B cell (primary cell): ENCODE data around the gene DNASE2. TPM values are rescaled to one million over a fixed set of nuclear protein-coding genes. Genes with fewer than 3 reads are reported as not detected.

Experiments
- ATAC-seq: fragments of 200-7000 bp; cut with Tn5 transposase; one replicate; pipeline ENCODE4 v1.10.0; 2021; ENCODE audit warnings: low read depth, mild to moderate bottlenecking, moderate number of reproducible peaks, moderate library complexity
- CTCF ChIA-PET: fragments of 350-600 bp; sonication (Branson Sonifier 250); formaldehyde crosslinking; loops from one replicate; lab custom pipeline; 2021; ENCODE audit warnings: antibody characterized with exemption, inconsistent platforms; lab: Charles Lee
- POLR2A ChIA-PET: fragments of 350-600 bp; sonication (Branson Sonifier 250); formaldehyde crosslinking; loops from one replicate; lab custom pipeline; 2021; ENCODE audit warnings: antibody characterized with exemption; lab: Charles Lee
- DNase-seq: peaks from one replicate; pipeline ENCODE4 v3.0.0; 2013
- H2AFZ ChIP-seq: 2 replicates; pipeline ENCODE4 v1.6.1; 2012; ENCODE audit warnings: mild to moderate bottlenecking, low read depth, low read length; ENCODE audit not compliant: insufficient read depth, poor library complexity, severe bottlenecking
- H3K27ac ChIP-seq, 2 donors: 1 replicate in 1 of 2; 2 replicates in 1 of 2; pipeline ENCODE4 v1.5.1; 2012 to 2013; ENCODE audit warnings: low read length in 2 of 2, mild to moderate bottlenecking in 2 of 2, moderate library complexity in 1 of 2
- H3K27me3 ChIP-seq, 4 experiments: fragments of 200-600 bp in 1 of 4; sonication (generic) in 1 of 4; replicated peaks in 1 of 4; 1 replicate in 2 of 4; 2 replicates in 2 of 4; pipeline versions ENCODE4 v1.6.1 to v1.7.0; 2013 to 2016; ENCODE audit warnings: low read length in 3 of 4, mild to moderate bottlenecking in 2 of 4, mixed read lengths in 1 of 4, moderate library complexity in 1 of 4; ENCODE audit not compliant: insufficient read depth in 4 of 4, control insufficient read depth in 3 of 4; ENCODE audit errors: control extremely low read depth in 1 of 4
- H3K36me3 ChIP-seq, 2 experiments: replicated peaks in 1 of 2; 1 replicate in 1 of 2; 2 replicates in 1 of 2; pipeline versions ENCODE4 v1.6.1 to v1.7.1; 2013; ENCODE audit warnings: low read length in 1 of 2; ENCODE audit not compliant: insufficient read depth in 2 of 2, control insufficient read depth in 1 of 2; ENCODE audit errors: control extremely low read depth in 1 of 2, extremely low read depth in 1 of 2
- H3K4me1 ChIP-seq, 2 donors: fragments of 200-600 bp in 1 of 2; sonication (generic) in 1 of 2; 1 replicate in 1 of 2; 2 replicates in 1 of 2; pipeline versions ENCODE4 v1.5.1 to v1.6.1; 2013 to 2017; ENCODE audit warnings: low read length in 2 of 2; ENCODE audit not compliant: control insufficient read depth in 2 of 2, insufficient read depth in 2 of 2
- H3K4me2 ChIP-seq: replicated peaks from 2 replicates; pipeline ENCODE3; 2012; ENCODE audit warnings: mild to moderate bottlenecking, low read depth, low read length; ENCODE audit not compliant: poor library complexity, severe bottlenecking
- H3K4me3 ChIP-seq, 5 experiments: fragments of 200-600 bp in 1 of 5; sonication (generic) in 1 of 5; 1 replicate in 3 of 5; 2 replicates in 2 of 5; pipeline versions ENCODE4 v1.5.1 to v1.7.0; 2011 to 2016; ENCODE audit warnings: low read length in 4 of 5, mild to moderate bottlenecking in 4 of 5, low read depth in 2 of 5, control low read depth in 1 of 5, moderate library complexity in 1 of 5; ENCODE audit not compliant: insufficient read depth in 1 of 5; ENCODE audit errors: control extremely low read depth in 1 of 5, extremely low read depth in 1 of 5
- H3K79me2 ChIP-seq: fragments of 200-600 bp; sonication (generic); one replicate; pipeline ENCODE4 v1.6.0; 2016; ENCODE audit warnings: low read length; ENCODE audit not compliant: control insufficient read depth, insufficient read depth
- H3K9ac ChIP-seq: fragments of 200-600 bp; sonication (generic); 2 replicates; pipeline ENCODE4 v1.6.1; 2017; ENCODE audit warnings: mild to moderate bottlenecking, low read length, moderate library complexity
- H3K9me3 ChIP-seq, 3 donors: one replicate each; pipeline versions ENCODE4 v1.6.1 to v1.7.1; 2013; ENCODE audit warnings: low read length in 2 of 3; ENCODE audit not compliant: control insufficient read depth in 2 of 3, insufficient read depth in 1 of 3; ENCODE audit errors: control extremely low read depth in 1 of 3
- H4K20me1 ChIP-seq: 2 replicates; pipeline ENCODE4 v1.6.0; 2012; ENCODE audit warnings: mild to moderate bottlenecking, low read length; ENCODE audit not compliant: insufficient read depth, control insufficient read depth, poor library complexity, severe bottlenecking
- H3K27ac Mint-ChIP-seq: one replicate; pipeline ENCODE4 v1.8.0; 2021; ENCODE audit warnings: mixed read lengths
- H3K27me3 Mint-ChIP-seq: one replicate; pipeline ENCODE4 v1.8.0; 2021; ENCODE audit warnings: mixed read lengths
- H3K4me1 Mint-ChIP-seq: one replicate; pipeline ENCODE4 v1.8.0; 2021; ENCODE audit warnings: mixed read lengths
- H3K4me3 Mint-ChIP-seq: one replicate; pipeline ENCODE4 v1.8.0; 2021; ENCODE audit warnings: mixed read lengths
- H3K9me3 Mint-ChIP-seq: one replicate; pipeline ENCODE4 v1.8.0; 2022; ENCODE audit warnings: mixed read lengths; ENCODE audit not compliant: insufficient read depth
- EZH2 ChIP-seq: IDR thresholded peaks from 2 replicates; pipeline ENCODE4 v1.6.1; 2012; ENCODE audit warnings: borderline replicate concordance, low read depth, mild to moderate bottlenecking, moderate library complexity, low read length; ENCODE audit not compliant: insufficient read depth, poor library complexity, severe bottlenecking
- WGBS: methylation state at CpG from one replicate; pipeline ENCODE4 v1.1.5; 2013; ENCODE audit warnings: missing lambda C conversion rate; ENCODE audit not compliant: insufficient coverage; 5-methylcytosine and 5-hydroxymethylcytosine counted together
- intact Hi-C: fragments of 100-400 bp; cut with micrococcal nuclease; formaldehyde crosslinking; loops from one replicate; pipeline ENCODE4 v1.10.0; 2022
- polyA plus RNA-seq: library from polyadenylated mRNA; depleted of rRNA; stranded (reverse); fragments of >200 nt; gene quantifications from 2 replicates; pipeline ENCODE4 v1.2.3, GENCODE V29; 2012
- total RNA-seq, 2 donors: library from RNA; stranded (reverse); fragments of 120-200 nt in 1 of 2; gene quantifications; 1 replicate in 1 of 2; 2 replicates in 1 of 2; pipeline versions ENCODE4 v1.2.3 to v1.2.4, GENCODE V29; 2013 to 2022
- TF ChIP-seq, protein P1 (sequence below): fragments of 200-600 bp; IDR thresholded peaks from one replicate; pipeline ENCODE4 v1.8.0; 2022; ENCODE audit warnings: antibody characterized with exemption, mild to moderate bottlenecking

The DNASE2 gene
- total and polyA plus RNA-seq, 2 donors (not counting 1 experiment from before 2014, with no cell fraction given): 24.9 to 26.6 TPM

DNA sequence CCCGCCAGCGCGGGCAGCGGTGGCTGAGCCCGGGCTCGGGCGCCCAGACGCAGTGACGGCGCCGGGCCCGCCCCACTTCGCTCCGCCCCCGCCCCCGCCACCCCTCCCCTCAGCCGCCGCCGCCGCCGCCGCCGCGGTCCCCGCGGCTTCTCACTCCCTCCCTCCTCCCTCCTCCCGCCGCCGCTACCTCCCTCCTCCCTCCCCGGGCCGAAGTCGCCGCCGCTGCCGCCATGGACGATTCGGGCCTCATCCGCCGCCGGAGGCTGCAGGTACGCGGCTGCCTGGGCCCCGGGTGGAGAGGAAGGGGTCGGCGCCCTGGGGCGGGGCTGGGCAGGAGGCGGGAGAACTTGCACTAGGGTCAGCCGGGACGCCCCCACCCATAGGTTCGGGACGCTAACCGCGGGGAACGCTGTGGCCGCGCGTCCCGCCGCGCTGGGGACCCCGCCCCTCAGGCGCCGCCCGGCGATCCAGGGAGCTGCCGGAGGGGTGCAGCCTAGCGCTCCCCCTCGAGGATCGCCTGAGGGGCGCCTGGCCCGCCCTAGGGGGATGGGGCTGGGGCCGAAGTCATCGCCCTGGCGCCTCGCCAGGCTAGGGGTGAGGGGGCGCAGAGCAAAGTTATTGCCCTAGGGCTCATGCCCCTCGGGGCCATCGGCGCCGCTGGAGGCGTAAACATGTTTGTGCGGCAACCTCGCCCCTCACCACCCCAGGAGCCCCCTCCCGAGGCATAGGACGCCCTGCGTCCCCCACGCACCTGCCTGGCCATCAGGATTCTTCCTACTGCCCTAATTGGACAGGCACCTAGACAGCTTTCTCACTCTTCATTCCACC is 47.3 kb downstream of the DNASE2 start:
- H3K79me2 ChIP-seq: no peaks in the 10 kb centered on the region
- Mint-ChIP-seq H3K4me1 (peaks cover 35% of the 10 kb centered on the region), H3K27ac (peak overlapping the region; percentile 43), H3K27me3 (peaks cover 69% of the 10 kb centered on the region), H3K9me3 (no peaks in the 10 kb centered on the region), H3K4me3 (peak overlapping the region; percentile 70)
- peak overlapping the region; percentile 51 for H3K9ac ChIP-seq
- POLR2A ChIA-PET: interaction anchor here (0.7 to 0.8 kb wide), 2 partner anchors 27 to 138 kb away, joined by 3 read pairs; partner anchors contain the start of genes FBXW9 and RNASEH2A
- H3K9me3 ChIP-seq: peaks cover 0 to 44% (median 7%) of the 10 kb centered on the region in 3 donors
- no peaks in the 10 kb centered on the region for H3K36me3 ChIP-seq
- H3K4me3 ChIP-seq: peak overlapping the region in 4 of 5 experiments; percentile 20 to 54 (median 46)
- H4K20me1 ChIP-seq: no peaks in the 10 kb centered on the region
- 4% methylated on average over 54 of the region's 87 CpGs for whole genome bisulfite sequencing
- ATAC-seq (peak; percentile 23), DNase-seq (peak; percentile 54)
- H2AFZ ChIP-seq: peak overlapping the region; percentile 58
- H3K4me2 ChIP-seq: peak overlapping the region; percentile 95
- peaks cover 3 to 94% (median 69%) of the 10 kb centered on the region in 4 experiments for H3K27me3 ChIP-seq
- intact Hi-C loops: no loop called here
- peaks cover 37 to 56% of the 10 kb centered on the region in 2 donors for H3K4me1 ChIP-seq
- CTCF ChIA-PET: interaction anchor here (0.6 to 1.0 kb wide), 4 partner anchors 13 to 91 kb away, joined by 3 to 5 read pairs (median 4); no protein-coding TSS in a partner anchor
- TF ChIP-seq, protein P1, sequence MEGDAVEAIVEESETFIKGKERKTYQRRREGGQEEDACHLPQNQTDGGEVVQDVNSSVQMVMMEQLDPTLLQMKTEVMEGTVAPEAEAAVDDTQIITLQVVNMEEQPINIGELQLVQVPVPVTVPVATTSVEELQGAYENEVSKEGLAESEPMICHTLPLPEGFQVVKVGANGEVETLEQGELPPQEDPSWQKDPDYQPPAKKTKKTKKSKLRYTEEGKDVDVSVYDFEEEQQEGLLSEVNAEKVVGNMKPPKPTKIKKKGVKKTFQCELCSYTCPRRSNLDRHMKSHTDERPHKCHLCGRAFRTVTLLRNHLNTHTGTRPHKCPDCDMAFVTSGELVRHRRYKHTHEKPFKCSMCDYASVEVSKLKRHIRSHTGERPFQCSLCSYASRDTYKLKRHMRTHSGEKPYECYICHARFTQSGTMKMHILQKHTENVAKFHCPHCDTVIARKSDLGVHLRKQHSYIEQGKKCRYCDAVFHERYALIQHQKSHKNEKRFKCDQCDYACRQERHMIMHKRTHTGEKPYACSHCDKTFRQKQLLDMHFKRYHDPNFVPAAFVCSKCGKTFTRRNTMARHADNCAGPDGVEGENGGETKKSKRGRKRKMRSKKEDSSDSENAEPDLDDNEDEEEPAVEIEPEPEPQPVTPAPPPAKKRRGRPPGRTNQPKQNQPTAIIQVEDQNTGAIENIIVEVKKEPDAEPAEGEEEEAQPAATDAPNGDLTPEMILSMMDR: no peak
- no peak for TF ChIP-seq EZH2
- no peak overlapping the region for H3K27ac ChIP-seq

DNA sequence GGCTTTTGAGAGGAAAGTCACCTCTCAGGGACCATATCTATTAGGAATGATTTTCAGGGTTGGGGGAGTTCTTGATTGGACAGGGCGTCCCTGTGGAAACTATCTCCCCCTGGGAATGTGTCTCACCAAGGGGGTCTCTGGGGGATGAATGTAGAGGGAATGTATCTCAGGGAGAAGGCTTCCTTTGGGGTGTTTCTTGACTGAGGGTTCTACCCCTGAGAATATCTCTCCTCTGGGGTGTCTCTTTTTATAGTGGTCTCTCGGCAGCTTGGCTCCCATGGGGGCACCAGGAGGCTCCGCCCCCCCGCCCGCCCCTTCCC is 47.9 kb downstream of the DNASE2 start:
- no peak for TF ChIP-seq EZH2
- TF ChIP-seq, protein P1: no peak
- CTCF ChIA-PET: no interaction called here
- Histone ChIP-seq H3K4me1 (peaks cover 32 to 53% of the 10 kb centered on the region in 2 donors), H3K27me3 (peaks cover 3 to 93% (median 70%) of the 10 kb centered on the region in 4 experiments), H3K79me2 (no peaks in the 10 kb centered on the region), H4K20me1 (no peaks in the 10 kb centered on the region), H3K9me3 (peaks cover 0 to 44% (median 7%) of the 10 kb centered on the region in 3 donors), H3K36me3 (no peaks in the 10 kb centered on the region), H3K4me3 (peak overlapping the region in 1 of 5 experiments; percentile 21), H3K9ac (no peak overlapping the region), H3K4me2 (peak overlapping the region; percentile 95), H3K27ac (no peak overlapping the region), H2AFZ (no peak overlapping the region)
- WGBS: 6% methylated on average over 3 of the region's 5 CpGs
- peak overlapping the region; percentile 20 for H3K27ac Mint-ChIP-seq
- intact Hi-C loops: no loop called here
- ATAC-seq (no peak), DNase-seq (peak; percentile 27)
- POLR2A ChIA-PET: no interaction called here
- H3K4me3 Mint-ChIP-seq: peak overlapping the region; percentile 69
- H3K27me3 Mint-ChIP-seq: peaks cover 74% of the 10 kb centered on the region
- H3K4me1 Mint-ChIP-seq: peaks cover 33% of the 10 kb centered on the region
- H3K9me3 Mint-ChIP-seq: no peaks in the 10 kb centered on the region
